Hematopoietic multipotent progenitor cell treated with erythropoietin and hydrocortisone succinate and interleukin-3 and kit ligand, for 15 days (in vitro differentiated cells): Measurements from ENCODE around the gene NTRK2.

Experiments used
- DNase-seq: peaks from one replicate; pipeline ENCODE4 v3.0.0-alpha.2; 2015; ENCODE audit warnings: low spot score

NTRK2 gene

GRCh38 chr9:84818791-84819190 is 149.3 kb downstream of the NTRK2 start:
- no peak for DNase-seq

DNA sequence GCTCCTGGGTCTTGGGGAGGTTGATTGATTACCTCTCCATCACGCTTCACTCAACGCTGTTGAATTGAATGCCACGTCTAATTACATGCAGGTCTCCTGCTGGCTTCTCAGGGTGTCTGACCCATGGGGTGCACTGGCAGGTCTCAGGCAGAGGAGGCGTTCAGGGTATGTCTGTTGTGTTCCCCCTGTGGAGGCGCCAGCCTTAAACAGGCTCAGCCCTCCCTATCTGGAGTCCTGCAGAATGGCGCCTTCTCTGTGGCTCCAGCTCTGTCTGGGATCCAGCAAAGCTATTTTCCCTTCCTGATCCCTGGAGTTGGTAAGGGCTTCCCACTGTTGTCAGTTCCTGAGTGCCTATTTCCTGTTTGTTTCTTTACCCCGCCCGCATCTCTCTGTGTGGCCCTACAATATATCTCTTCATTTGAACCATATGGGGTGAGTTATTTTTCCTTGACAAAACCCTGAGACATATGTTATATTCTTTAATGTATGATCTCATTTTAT is 150.0 kb downstream of the NTRK2 start:
- DNase-seq, result no peak

DNA sequence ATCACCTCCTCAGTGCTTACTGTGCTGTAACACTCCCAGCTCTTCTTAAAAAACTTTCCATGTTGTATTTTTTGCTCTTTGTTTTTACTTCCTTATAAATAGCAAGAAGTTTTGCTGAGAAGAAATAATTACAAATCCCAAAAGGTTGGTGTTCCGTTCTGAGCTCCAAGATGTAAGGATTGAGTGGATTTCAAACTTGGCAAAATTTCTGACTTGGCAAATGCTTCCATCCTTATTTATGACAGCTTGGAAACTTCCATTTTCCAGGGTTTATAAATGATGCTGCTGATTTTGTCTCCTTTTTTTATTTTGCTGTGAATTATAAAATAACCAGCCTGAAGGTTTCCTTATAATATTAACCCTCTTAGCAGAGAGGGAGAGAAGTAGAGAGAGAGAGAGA is 151.9 kb downstream of the NTRK2 start:
- no peak for DNase-seq

- DNase-seq, result no peak
Measured at GRCh38 chr9:84822589-84823233, 153.2 kb downstream of the NTRK2 start.

GRCh38 chr9:84823421-84824271 is 154.1 kb downstream of the NTRK2 start:
- no peak for DNase-seq

- DNase-seq, result no peak
Measured at GRCh38 chr9:84827216-84827765, 157.8 kb downstream of the NTRK2 start.

- DNase-seq, result no peak
Measured at GRCh38 chr9:84828046-84828445, 158.5 kb downstream of the NTRK2 start.

DNA sequence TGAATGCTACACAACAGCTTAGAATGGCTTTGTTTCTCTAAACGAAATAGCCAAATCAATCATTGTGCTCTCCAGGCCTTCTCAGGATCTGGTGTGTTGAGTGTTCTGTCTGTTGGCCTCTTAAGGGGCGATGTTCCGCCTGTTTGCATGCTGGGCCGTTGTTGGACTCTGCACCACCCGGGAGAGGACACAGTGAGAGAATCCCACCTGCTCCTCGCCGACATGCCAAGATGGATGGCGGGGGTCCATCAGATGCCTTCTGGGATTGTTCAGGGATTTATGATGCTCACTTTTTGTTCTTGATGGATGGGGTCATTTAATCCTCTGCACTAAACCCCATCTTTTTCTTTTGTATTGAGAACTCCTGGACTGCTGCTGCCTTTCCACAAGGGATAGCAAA is 159.9 kb downstream of the NTRK2 start:
- no peak for DNase-seq

- DNase-seq, result no peak
Measured at GRCh38 chr9:84829997-84830696, 160.6 kb downstream of the NTRK2 start.

DNA sequence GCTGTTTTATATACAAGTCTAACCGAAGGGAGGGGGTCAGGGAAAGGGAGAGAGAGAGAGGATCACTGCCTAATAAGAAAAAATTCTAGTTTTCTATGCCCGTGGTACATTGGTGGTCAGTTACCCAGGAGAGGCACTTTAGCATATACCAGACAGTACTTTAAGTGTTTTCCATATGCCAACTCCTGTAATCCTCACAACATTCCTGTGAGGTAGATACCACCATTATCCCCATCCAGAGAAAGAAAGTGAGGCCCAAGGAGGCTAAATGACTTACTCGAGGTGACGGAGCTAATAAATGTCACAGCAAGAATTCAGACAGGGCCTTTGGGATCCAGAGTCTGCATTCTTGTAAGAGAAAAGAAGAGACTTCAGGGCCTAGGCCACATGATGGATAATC is 161.8 kb downstream of the NTRK2 start:
- DNase-seq, result no peak

DNA sequence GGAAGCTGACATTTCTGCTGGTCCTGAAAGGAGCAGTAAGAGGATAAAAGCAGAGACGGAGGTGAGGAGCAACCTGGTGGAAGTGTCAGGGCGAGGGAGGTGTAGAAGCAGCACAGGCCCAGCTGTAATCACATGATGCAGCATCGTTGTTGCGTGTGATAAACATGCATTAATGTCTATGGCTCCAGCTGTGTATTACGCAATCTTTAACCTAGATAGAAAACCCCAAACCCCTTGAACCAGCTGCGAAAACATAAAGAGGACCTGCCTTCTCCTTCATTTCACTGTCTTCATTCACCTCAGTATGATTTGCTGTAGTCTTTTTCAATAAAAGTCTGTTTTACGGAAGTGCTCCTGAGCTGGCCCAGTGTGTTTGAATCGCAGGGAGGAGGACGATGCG is 162.9 kb downstream of the NTRK2 start:
- no peak for DNase-seq

- DNase-seq, result no peak
Measured at GRCh38 chr9:84834426-84834825, 164.9 kb downstream of the NTRK2 start.

DNA sequence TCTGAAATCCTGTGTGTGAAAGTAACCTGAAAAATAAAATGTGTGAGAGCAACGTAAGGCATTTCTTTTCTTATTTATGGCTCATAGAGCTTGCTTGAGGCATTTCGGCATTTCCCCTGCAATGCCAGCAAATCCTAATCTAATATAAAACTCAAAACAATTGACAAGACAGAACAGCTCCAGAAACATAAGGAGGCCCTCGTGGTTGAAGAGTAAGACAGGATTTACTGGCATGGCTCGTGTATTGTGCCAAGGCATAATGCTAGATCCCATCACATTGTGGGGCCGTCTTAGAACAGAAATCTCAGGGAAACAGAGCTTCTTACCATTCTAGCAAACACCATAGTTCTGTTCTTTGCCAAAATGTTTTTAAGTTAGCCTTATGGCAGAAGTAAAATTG is 166.2 kb downstream of the NTRK2 start:
- DNase-seq, result no peak

DNA sequence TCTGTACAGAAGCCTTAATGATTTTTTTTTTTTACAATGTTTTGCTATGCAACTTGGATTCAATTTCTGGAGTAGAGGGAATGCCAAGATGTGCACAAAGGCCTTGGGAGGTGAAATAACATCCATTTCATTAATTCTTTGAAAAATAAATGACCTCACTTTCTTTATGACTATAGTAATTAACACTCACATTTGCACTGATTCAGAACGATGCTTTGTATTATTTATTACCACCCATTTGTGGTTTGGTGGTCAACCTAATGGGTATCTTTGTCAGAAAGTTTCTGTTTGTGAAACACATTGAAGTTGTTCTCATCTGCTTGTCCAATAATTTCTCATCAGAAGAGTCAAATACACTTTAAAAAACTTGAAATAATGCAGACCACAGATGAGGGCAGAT is 169.3 kb downstream of the NTRK2 start:
- DNase-seq, result no peak

- DNase-seq, result no peak
Measured at GRCh38 chr9:84839541-84839940, 170.0 kb downstream of the NTRK2 start.

DNA sequence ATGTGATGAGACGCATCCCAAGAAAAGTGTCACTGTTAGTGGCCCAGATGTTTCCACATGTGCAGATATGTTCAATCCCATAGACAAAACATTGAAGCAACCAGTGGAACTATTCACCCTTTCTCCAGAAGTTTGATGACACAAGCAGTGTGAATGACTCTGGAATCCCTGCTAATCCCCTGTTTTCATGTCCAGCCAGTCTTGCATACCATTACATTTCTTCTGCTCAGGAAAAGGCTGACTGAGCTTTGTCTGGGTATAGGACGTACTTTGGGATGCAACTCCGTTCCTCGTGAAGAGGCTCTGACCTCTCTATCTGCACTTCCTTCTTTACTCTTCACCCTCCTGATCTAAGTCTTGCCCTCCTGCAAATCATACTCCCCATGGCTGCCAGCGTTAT is 172.4 kb downstream of the NTRK2 start:
- no peak for DNase-seq

- DNase-seq, result no peak
Measured at GRCh38 chr9:84843175-84843824, 173.8 kb downstream of the NTRK2 start.

DNA sequence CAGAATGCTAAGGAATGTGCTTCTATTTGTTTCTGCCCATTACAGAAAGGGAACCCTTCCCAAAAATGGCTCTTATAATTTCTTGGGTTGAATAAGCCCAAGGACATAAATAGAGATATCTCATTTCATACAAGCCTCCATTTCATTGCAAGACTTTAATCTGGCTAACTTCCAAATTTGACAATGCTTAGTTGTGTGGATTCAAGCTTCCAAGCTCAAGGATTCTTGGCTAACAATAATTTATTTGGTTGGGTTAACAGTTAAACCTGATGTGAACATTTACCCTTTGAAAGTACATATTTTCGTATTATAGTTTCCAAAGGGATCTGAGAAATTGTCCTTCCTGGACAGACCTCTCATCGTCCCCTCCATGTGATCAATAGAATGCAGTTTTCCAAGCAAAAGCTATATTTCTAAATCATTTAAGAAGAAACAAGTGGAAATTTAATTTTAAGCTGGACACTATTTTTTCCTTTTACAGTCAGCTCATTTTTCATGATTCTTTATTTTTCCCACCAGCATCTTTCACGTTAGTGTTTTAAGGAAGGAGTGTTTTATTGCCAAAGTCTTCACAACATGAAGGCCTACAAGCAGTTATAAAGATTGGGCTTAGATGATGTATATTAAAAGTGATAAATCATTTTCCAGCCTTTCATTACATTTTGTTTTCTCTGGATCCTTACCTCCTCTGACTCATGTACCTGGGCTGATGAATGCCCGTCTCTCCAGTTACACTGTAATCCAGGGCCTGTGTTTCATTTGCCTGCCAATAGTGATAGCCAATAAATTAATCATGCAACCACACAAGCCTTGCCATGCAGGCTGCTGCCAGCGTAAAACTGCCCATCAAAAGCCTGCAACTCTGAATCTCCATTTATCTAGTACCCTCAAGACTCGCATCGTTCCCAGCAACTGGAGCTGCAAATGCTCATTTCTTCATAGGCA is 176.7 kb downstream of the NTRK2 start:
- no peak for DNase-seq

DNA sequence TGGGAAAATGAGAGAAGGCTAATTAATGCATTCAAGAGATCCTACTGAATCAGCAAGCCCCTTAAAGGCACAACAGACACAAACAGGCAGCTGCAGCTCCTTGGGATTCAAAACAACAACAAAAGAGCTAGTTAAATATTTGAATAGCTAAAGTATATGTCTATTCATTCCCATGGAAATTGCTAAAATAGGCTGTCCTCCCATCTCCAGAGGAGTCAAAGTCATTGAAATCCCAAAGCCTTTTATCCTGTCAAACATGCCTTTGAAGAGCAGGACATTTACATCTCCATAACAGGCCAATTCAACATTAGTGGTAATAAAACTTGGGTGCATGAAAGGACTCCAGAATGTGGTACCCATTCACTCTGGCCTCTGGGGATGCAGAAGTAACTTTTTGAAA is 177.4 kb downstream of the NTRK2 start:
- no peak for DNase-seq

GRCh38 chr9:84849049-84849448 is 179.5 kb downstream of the NTRK2 start:
- DNase-seq, result no peak

DNA sequence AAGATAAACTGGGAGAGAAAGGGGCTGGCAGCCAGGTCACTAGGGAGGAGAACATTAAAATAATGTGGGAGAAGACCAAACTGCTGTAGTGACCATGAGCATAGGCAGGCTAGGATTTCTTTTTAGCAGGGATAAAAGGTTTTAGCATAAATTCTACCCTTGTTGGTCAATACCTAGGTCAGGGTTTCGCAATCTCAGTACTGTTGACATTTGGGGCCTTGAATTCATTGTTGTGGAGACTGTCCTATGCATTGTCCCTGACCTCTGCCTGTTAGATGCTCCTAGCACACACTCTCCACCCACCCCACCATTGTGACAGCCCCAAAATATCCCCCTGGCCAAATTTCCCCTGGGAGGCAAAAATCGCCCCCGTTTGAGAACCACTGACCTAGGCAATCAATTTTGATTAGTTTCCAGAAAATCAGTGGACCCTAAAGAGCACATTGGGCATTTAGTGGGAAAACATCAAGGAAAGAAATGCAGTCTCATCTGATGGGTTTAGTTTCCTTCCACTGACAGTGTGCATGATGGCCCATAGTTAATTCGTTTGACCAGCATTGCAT is 181.4 kb downstream of the NTRK2 start:
- no peak for DNase-seq
